C4-2B (cell line): Measurements from ENCODE around the gene IL20RB.

Experiments
- H3K27ac ChIP-seq: fragments of 450-650 bp; 2 replicates; pipeline ENCODE4 v1.5.1; 2017
- CTCF ChIP-seq: fragments of 450-650 bp; conservative IDR thresholded peaks from 2 replicates; pipeline ENCODE4 v1.5.1; 2017; ENCODE audit warnings: mild to moderate bottlenecking
- ZFX ChIP-seq: fragments of 450-650 bp; IDR thresholded peaks from 2 replicates; pipeline ENCODE4 v1.6.1; 2017

The IL20RB gene

DNA sequence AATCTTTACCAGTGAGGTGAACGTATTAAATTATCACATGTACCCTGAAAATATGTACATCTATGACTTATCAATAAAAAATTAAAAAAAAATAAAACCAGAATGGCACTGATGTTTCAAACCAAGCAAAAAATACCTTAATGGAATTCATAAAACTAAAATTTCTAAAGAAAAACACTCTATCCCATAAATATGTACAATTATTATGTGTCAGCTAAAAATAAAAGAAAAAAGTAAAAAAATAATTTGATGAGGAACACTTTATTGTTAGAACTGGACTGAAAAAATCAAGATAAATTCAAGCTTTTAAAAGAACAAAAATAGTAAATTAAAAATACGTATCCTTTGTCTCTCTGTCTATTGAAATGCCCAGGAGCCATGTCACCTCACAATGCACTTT is 63.1 kb downstream of the IL20RB start:
- TF ChIP-seq CTCF (no peak), ZFX (no peak)
- H3K27ac ChIP-seq: no peak overlapping the region

DNA sequence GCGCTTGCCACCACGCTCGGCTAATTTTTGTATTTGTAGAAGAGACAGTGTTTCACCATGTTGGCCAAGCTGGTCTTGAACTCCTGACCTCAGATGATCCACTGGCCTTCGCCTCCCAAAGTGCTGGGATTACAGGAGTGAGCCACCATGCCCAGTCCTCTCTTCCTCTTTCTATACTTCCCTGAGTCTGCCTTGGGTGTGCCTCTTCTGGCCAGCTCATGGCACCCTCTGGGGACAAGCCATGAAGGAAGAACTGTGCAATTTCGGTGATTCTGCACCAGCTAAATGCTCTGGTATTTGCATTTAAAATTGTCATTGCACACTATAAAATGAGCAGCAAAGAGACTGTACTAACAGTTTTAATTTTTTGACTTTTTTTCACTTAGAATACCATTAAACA is 66.6 kb downstream of the IL20RB start:
- no peak overlapping the region for H3K27ac ChIP-seq

GRCh38 chr3:137026701-137027100 is 68.9 kb downstream of the IL20RB start:
- no peak overlapping the region for H3K27ac ChIP-seq
- TF ChIP-seq ZFX (no peak), CTCF (no peak)

More for the DNA sequence above, 66.6 kb downstream of the IL20RB start:
- TF ChIP-seq CTCF: no peak
- TF ChIP-seq ZFX: no peak

- TF ChIP-seq CTCF (peak; percentile 99), ZFX (no peak)
Measured at GRCh38 chr3:137032465-137033120, 74.8 kb downstream of the IL20RB start.

GRCh38 chr3:137035631-137036030 is 77.8 kb downstream of the IL20RB start:
- H3K27ac ChIP-seq: no peak overlapping the region
- TF ChIP-seq ZFX: no peak
- peak; percentile 58 for TF ChIP-seq CTCF

More at GRCh38 chr3:137032465-137033120, 74.8 kb downstream of the IL20RB start:
- H3K27ac ChIP-seq: no peak overlapping the region

DNA sequence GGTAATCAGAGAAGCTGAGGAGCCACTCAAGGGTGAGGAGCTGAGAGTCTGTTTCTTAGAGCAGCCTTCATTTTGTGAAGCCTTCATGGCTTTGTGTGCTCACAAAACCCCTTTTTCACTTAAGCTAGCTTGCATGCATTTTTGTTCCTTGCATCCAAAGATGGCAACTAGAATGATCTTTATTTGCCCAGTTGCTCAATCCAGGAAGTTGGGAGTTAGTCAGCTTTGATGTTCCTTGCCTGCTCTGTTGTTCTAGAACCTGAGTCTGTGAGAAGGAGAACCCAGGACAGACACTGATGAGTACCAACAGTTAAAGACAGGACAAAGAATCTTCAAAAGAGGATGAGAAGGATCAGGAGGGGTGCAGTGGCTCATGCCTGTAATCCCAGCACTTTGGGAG is 81.8 kb downstream of the IL20RB start:
- TF ChIP-seq ZFX: no peak
- no peak for TF ChIP-seq CTCF
- H3K27ac ChIP-seq: no peak overlapping the region

GRCh38 chr3:137041251-137041650 is 83.5 kb downstream of the IL20RB start:
- H3K27ac ChIP-seq: no peak overlapping the region
- TF ChIP-seq ZFX (no peak), CTCF (no peak)
